GM18867 (cell line): Measurements from ENCODE around the gene CAMK2N1.

Experiments used
- ATAC-seq: cut with Tn5 transposase; IDR thresholded peaks from one replicate; pipeline ENCODE4 v1.9.1; 2021; ENCODE audit warnings: mild to moderate bottlenecking, moderate library complexity; ENCODE audit not compliant: unreplicated experiment

The CAMK2N1 gene

GRCh38 chr1:20480243-20480944 is 5.6 kb downstream of the CAMK2N1 start:
- no peak for ATAC-seq

- ATAC-seq, result no peak
These were observed 6.2 kb downstream of the CAMK2N1 start for GRCh38 chr1:20479840-20480239.

- no peak for ATAC-seq
These were observed 7.9 kb downstream of the CAMK2N1 start for GRCh38 chr1:20478057-20478635.

- ATAC-seq, result no peak
These were observed 8.5 kb downstream of the CAMK2N1 start for GRCh38 chr1:20477348-20478056.

GRCh38 chr1:20476265-20477038 is 9.6 kb downstream of the CAMK2N1 start:
- ATAC-seq, result no peak

GRCh38 chr1:20474996-20475395 is 11.0 kb downstream of the CAMK2N1 start:
- no peak for ATAC-seq

GRCh38 chr1:20474333-20474975 is 11.6 kb downstream of the CAMK2N1 start:
- ATAC-seq, result no peak

- ATAC-seq, result no peak
These were observed 12.1 kb downstream of the CAMK2N1 start for GRCh38 chr1:20473894-20474293.

GRCh38 chr1:20472860-20473711 is 12.9 kb downstream of the CAMK2N1 start:
- no peak for ATAC-seq

- ATAC-seq, result no peak
These were observed 13.9 kb downstream of the CAMK2N1 start for GRCh38 chr1:20472121-20472520.

GRCh38 chr1:20470194-20470593 is 15.8 kb downstream of the CAMK2N1 start:
- ATAC-seq, result no peak

- no peak for ATAC-seq
These were observed 16.5 kb downstream of the CAMK2N1 start for GRCh38 chr1:20469406-20470076.

- no peak for ATAC-seq
These were observed 19.7 kb downstream of the CAMK2N1 start for GRCh38 chr1:20466273-20466672.

- no peak for ATAC-seq
These were observed 20.8 kb downstream of the CAMK2N1 start for GRCh38 chr1:20465187-20465586.

GRCh38 chr1:20463502-20463901 is 22.5 kb downstream of the CAMK2N1 start:
- no peak for ATAC-seq

- ATAC-seq, result no peak
These were observed 23.6 kb downstream of the CAMK2N1 start for GRCh38 chr1:20462397-20462796.

GRCh38 chr1:20458717-20459116 is 27.3 kb downstream of the CAMK2N1 start:
- ATAC-seq, result no peak

- no peak for ATAC-seq
These were observed 32.0 kb downstream of the CAMK2N1 start for GRCh38 chr1:20454004-20454403.

GRCh38 chr1:20449735-20450311 is 36.2 kb downstream of the CAMK2N1 start:
- no peak for ATAC-seq
